ENCODE data around the gene OLFM2. TPM values are rescaled to one million over a fixed set of nuclear protein-coding genes. Genes with fewer than 3 reads are reported as not detected.

Gene OLFM2
- total RNA-seq, 1 experiment from 2014 or later, result 19.9 TPM

DNA sequence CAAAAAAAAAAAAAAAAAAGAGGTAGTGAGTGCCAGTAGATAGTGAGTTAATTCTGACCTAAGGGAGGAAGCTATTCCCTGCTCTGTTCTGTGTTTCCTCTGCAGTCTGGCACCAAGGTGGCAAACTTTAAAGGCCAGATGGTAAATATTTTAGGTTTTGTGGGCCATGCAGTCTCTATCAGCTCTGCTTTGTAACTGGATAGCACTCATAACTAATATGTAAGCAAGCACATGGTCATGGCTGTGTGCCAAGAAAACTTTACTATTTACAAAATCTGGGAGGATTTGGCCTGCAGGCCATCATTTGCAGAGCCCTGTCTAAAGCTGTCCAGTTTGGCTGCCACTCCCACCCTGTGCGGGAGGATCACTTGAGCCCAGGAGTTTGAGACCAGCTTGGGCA is 96.9 kb downstream of the OLFM2 start:
- peaks cover 3% of the 10 kb centered on the region; the same call in 1 of the 2 replicates for H4K20me1 ChIP-seq (ENCODE audit: insufficient read depth)
- no peak overlapping the region for H3K9ac ChIP-seq (ENCODE audit: low read length)
- no peak overlapping the region for H3K27ac ChIP-seq (ENCODE audit: low read depth, low read length)
- no peak overlapping the region for H3K4me2 ChIP-seq (ENCODE audit: low read length)
- H3K9me2 ChIP-seq (ENCODE audit: insufficient read depth), result no peaks in the 10 kb centered on the region
- ChIA-PET RAD21 (ENCODE audit: low non-redundant PET in 1 of 2, low total read pairs in 2 of 2, uncharacterized antibody in 2 of 2, unreplicated experiment in 2 of 2) (no interaction called here), CTCF (no interaction called here), POLR2A (no interaction called here)
- no peaks in the 10 kb centered on the region for H3K9me3 ChIP-seq (ENCODE audit: control insufficient read depth in 1 of 2, insufficient read depth in 1 of 2, low read depth in 1 of 2, low read length in 2 of 2)
- intact Hi-C loops (cut with micrococcal nuclease), result no loop called here
- peaks cover 23 to 27% of the 10 kb centered on the region in 2 experiments; a peak in 3 of 4 replicates for H3K36me3 ChIP-seq (ENCODE audit: control insufficient read depth in 1 of 2, insufficient read depth in 2 of 2, low read length in 2 of 2)
- no peaks in the 10 kb centered on the region for H3K27me3 ChIP-seq (ENCODE audit: insufficient read depth, low read length)
- H3K4me1 ChIP-seq (ENCODE audit: control insufficient read depth in 1 of 2, insufficient read depth in 2 of 2, low read length in 2 of 2), result peaks cover 4 to 18% of the 10 kb centered on the region in 2 experiments; a peak in 3 of 4 replicates
- no peak for ATAC-seq
- H3K4me3 ChIP-seq (replicated peaks in 1 of 2; ENCODE audit: low read depth in 1 of 2, low read length in 2 of 2), result no peak overlapping the region
- BruUV-seq (replicated peaks), result no TSS peak
- DNase-seq (ENCODE audit: low read depth, low spot score), result no peak
- H2AFZ ChIP-seq (ENCODE audit: low read depth, low read length, poor library complexity, severe bottlenecking), result no peak overlapping the region
- H3K79me2 ChIP-seq (ENCODE audit: insufficient read depth, low read length), result peaks cover 20% of the 10 kb centered on the region
- no peak for TF ChIP-seq ZFX (IDR thresholded peaks at IDR 0.05)
- no peak for TF ChIP-seq ZNF274 (IDR thresholded peaks at IDR 0.05; ENCODE audit: low read depth, low read length)
- TF ChIP-seq POLR2AphosphoS5 (IDR thresholded peaks at IDR 0.05; ENCODE audit: low read depth, low read length), result no peak
- TF ChIP-seq FOSL1 (IDR thresholded peaks at IDR 0.05; ENCODE audit: low read depth), result no peak

DNA sequence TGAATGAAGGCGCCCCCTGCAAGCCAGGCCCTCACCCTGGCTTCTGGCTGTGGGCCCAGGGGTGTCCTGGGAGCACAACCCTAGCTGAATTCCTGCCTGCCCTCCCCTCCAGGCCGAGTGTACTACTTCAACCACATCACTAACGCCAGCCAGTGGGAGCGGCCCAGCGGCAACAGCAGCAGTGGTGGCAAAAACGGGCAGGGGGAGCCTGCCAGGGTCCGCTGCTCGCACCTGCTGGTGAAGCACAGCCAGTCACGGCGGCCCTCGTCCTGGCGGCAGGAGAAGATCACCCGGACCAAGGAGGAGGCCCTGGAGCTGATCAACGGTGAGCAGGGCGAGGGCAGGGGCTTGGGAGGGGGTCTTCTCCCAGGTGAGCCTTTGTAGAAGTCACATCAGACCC is 98.0 kb downstream of the OLFM2 start:
- Histone ChIP-seq H3K4me2 (ENCODE audit: low read length) (no peak overlapping the region), H2AFZ (ENCODE audit: low read depth, low read length, poor library complexity, severe bottlenecking) (no peak overlapping the region), H3K79me2 (ENCODE audit: insufficient read depth, low read length) (peaks cover 20% of the 10 kb centered on the region), H3K27ac (ENCODE audit: low read depth, low read length) (no peak overlapping the region), H3K36me3 (ENCODE audit: control insufficient read depth in 1 of 2, insufficient read depth in 2 of 2, low read length in 2 of 2) (peaks cover 19 to 21% of the 10 kb centered on the region in 2 experiments; a peak in 3 of 4 replicates), H3K4me3 (replicated peaks in 1 of 2; ENCODE audit: low read depth in 1 of 2, low read length in 2 of 2) (no peak overlapping the region), H3K9me2 (ENCODE audit: insufficient read depth) (no peaks in the 10 kb centered on the region), H3K9ac (ENCODE audit: low read length) (no peak overlapping the region), H3K27me3 (ENCODE audit: insufficient read depth, low read length) (no peaks in the 10 kb centered on the region), H4K20me1 (ENCODE audit: insufficient read depth) (peaks cover 3% of the 10 kb centered on the region; the same call in 1 of the 2 replicates), H3K4me1 (ENCODE audit: control insufficient read depth in 1 of 2, insufficient read depth in 2 of 2, low read length in 2 of 2) (peaks cover 4 to 18% of the 10 kb centered on the region in 2 experiments; a peak in 3 of 4 replicates), H3K9me3 (ENCODE audit: control insufficient read depth in 1 of 2, insufficient read depth in 1 of 2, low read depth in 1 of 2, low read length in 2 of 2) (no peaks in the 10 kb centered on the region)
- ChIA-PET RAD21 (ENCODE audit: low non-redundant PET in 1 of 2, low total read pairs in 2 of 2, uncharacterized antibody in 2 of 2, unreplicated experiment in 2 of 2) (no interaction called here), CTCF (no interaction called here), POLR2A (no interaction called here)
- intact Hi-C loops (cut with micrococcal nuclease), result no loop called here
- no TSS peak for BruUV-seq (replicated peaks)
- ATAC-seq (no peak), DNase-seq (ENCODE audit: low read depth, low spot score) (no peak)
- no peak for TF ChIP-seq ELF1 (IDR thresholded peaks at IDR 0.05; ENCODE audit: borderline replicate concordance, low read depth)
